ENCODE data around the gene DKC1. TPM values are rescaled to one million over a fixed set of nuclear protein-coding genes. Genes with fewer than 3 reads are reported as not detected.

Gene DKC1
- total RNA-seq, 2 donors from 2014 or later: 112 to 120 TPM

DNA sequence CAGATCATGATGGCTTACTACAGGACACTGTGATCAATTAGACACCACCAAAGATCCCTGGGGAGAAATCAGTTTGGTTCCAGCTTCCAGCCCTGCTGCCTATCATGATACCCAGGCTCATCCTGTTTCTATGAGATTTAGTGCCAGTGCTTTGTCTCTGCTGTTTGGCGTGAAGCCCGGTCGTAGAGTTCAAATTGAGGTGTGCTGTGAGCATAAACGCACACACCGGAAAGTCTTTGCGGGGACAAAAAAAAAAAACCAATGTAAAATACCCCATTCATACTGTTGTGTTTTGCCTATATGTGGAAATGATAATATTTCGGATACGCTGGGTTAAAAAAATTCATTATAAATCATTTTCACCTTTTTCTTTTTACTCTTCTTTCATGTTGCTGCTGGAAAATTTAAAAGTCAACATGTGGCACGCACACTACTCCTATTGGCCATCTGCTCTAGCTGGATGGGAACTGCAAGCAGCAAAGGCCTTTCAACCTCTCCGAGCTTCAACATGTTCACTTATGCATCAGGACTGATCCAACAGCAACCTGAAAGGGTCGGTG is 607 bp upstream of the DKC1 start:
- peak overlapping the region; percentile 79 to 92 for H3K27ac Mint-ChIP-seq
- ATAC-seq: no peak
- no peaks in the 10 kb centered on the region for H3K9me3 Mint-ChIP-seq
- DNase-seq (ENCODE audit: low spot score in 2 of 2): no peak
- peaks cover 17 to 21% of the 10 kb centered on the region in 2 donors for H3K36me3 Mint-ChIP-seq

DNA sequence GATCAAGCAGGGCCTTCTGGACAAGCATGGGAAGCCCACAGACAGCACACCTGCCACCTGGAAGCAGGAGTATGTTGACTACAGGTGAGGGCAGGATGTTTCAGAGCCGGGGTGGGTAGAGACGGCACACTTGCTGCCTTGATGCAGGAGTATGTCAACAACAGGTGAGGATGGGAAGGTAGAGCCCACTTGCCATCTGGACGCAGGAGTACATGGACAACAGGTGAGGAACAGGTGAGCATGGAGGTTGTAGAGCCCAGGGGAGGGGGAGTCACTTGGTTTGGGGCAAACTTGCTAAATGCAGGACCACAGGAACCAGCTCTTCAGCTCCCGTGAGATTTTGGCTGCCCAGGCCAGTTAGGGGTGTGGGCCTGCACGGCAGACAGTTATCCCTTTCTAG is 12.0 kb downstream of the DKC1 start:
- ATAC-seq (no peak), DNase-seq (ENCODE audit: low spot score in 2 of 2) (no peak)
- Mint-ChIP-seq H3K9me3 (no peaks in the 10 kb centered on the region), H3K27ac (peak overlapping the region; percentile 80), H3K36me3 (peaks cover 8 to 30% of the 10 kb centered on the region in 2 donors)

GRCh38 chrX:154775419-154776349 is 13.0 kb downstream of the DKC1 start:
- peaks cover 8 to 30% of the 10 kb centered on the region in 2 donors for H3K36me3 Mint-ChIP-seq
- DNase-seq (ENCODE audit: low spot score in 2 of 2) (no peak), ATAC-seq (peak; percentile 65 to 67)
- no peaks in the 10 kb centered on the region for H3K9me3 Mint-ChIP-seq
- H3K27ac Mint-ChIP-seq: peak overlapping the region in 1 of 2 donors; percentile 33

- Mint-ChIP-seq H3K27ac (peak overlapping the region in 1 of 2 donors; percentile 33), H3K36me3 (peaks cover 8 to 25% of the 10 kb centered on the region in 2 donors), H3K9me3 (no peaks in the 10 kb centered on the region)
- ATAC-seq: no peak
- DNase-seq (ENCODE audit: low spot score in 2 of 2): no peak
These were observed 14.1 kb downstream of the DKC1 start for GRCh38 chrX:154776753-154777152.

- no peak overlapping the region for H3K27ac Mint-ChIP-seq
- ATAC-seq: no peak
These were observed 16.6 kb downstream of the DKC1 start for GRCh38 chrX:154779261-154779660.

DNA sequence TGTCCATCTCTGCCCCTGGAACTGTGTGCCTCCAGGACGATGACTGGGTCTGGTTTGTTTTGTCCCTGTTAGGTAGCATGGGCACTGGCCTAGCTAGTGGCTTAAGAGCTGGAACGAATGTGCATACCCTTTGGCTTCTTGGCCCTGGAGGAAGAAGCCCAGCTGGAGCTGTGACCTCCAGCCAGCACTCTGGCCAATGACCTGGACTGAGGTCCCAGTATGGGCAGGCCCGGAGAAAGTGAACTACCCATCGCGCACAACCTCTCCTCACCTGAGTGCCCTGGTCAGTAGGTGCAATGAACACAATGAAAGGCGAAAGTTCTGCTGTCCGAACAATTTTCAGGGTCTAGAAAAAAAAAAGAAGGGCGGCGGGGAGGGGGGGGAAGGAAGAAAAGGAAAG is 18.3 kb downstream of the DKC1 start:
- Mint-ChIP-seq H3K9me3 (no peaks in the 10 kb centered on the region), H3K27ac (peak overlapping the region in 1 of 2 donors; percentile 44), H3K36me3 (peaks cover 0 to 9% of the 10 kb centered on the region in 2 donors)
- DNase-seq (ENCODE audit: low spot score in 2 of 2) (no peak), ATAC-seq (no peak)

More at GRCh38 chrX:154779261-154779660, 16.6 kb downstream of the DKC1 start:
- DNase-seq (ENCODE audit: low spot score in 2 of 2): no peak
- Mint-ChIP-seq H3K9me3 (no peaks in the 10 kb centered on the region), H3K36me3 (peaks cover 4 to 14% of the 10 kb centered on the region in 2 donors)

GRCh38 chrX:154784149-154784995 is 21.7 kb downstream of the DKC1 start:
- DNase-seq (ENCODE audit: low spot score in 2 of 2): no peak
- ATAC-seq: no peak
- H3K36me3 Mint-ChIP-seq: no peaks in the 10 kb centered on the region
- H3K27ac Mint-ChIP-seq: no peak overlapping the region
- H3K9me3 Mint-ChIP-seq: no peaks in the 10 kb centered on the region

- no peak for ATAC-seq
These were observed 23.1 kb downstream of the DKC1 start for GRCh38 chrX:154785716-154786115.

DNA sequence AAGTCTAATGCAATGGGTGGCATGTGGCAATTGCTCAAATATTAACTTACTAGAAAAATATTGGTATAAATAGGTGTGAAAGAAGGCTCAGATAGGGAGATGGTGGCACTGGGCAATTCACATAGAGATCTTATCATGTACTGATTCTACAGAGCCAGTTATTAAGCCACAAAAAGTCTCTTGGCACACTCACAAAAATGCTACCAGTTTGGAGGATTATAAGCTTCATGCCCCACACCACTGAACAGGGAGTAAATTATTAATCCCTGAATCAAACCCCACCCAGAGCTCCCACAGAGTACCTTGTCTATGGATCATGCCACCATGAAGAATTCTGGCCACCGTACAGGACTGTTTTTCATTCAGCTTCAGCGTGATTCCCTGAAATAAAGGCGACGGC is 28.8 kb downstream of the DKC1 start:
- no peaks in the 10 kb centered on the region for H3K9me3 Mint-ChIP-seq
- DNase-seq (ENCODE audit: low spot score in 2 of 2): no peak
- no peaks in the 10 kb centered on the region for H3K36me3 Mint-ChIP-seq
- no peak for ATAC-seq
- H3K27ac Mint-ChIP-seq: no peak overlapping the region

More at GRCh38 chrX:154785716-154786115, 23.1 kb downstream of the DKC1 start:
- DNase-seq (ENCODE audit: low spot score in 2 of 2): no peak
- H3K27ac Mint-ChIP-seq: no peak overlapping the region
- H3K36me3 Mint-ChIP-seq: no peaks in the 10 kb centered on the region
- no peaks in the 10 kb centered on the region for H3K9me3 Mint-ChIP-seq

DNA sequence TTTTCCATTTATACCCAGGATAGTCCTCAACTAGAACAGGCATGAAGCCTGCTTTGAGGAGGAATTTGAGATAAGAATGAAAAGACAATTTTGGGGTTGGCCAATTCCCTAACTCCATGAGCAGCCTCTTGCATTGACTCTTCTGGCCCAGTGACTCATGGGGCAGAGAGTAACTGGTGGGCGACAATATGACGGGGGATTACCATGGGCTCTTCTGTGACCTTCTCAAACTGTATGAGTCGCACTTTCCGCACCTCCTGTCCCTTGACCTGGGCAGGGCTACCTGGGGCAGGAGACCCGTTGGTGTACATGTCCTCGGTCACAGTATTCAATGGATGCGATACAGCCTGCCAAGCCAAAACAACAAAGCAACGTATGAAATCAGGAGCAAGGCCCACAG is 29.3 kb downstream of the DKC1 start:
- H3K27ac Mint-ChIP-seq: no peak overlapping the region
- ATAC-seq (peak in 1 of 2 donors; percentile 66), DNase-seq (ENCODE audit: low spot score in 2 of 2) (no peak)
- peaks cover 0 to 5% of the 10 kb centered on the region in 2 donors for H3K36me3 Mint-ChIP-seq
- no peaks in the 10 kb centered on the region for H3K9me3 Mint-ChIP-seq

- Mint-ChIP-seq H3K9me3 (no peaks in the 10 kb centered on the region), H3K27ac (no peak overlapping the region), H3K36me3 (peaks cover 0 to 5% of the 10 kb centered on the region in 2 donors)
- ATAC-seq (no peak), DNase-seq (ENCODE audit: low spot score in 2 of 2) (no peak)
These were observed 30.6 kb downstream of the DKC1 start for GRCh38 chrX:154793084-154793795.

DNA sequence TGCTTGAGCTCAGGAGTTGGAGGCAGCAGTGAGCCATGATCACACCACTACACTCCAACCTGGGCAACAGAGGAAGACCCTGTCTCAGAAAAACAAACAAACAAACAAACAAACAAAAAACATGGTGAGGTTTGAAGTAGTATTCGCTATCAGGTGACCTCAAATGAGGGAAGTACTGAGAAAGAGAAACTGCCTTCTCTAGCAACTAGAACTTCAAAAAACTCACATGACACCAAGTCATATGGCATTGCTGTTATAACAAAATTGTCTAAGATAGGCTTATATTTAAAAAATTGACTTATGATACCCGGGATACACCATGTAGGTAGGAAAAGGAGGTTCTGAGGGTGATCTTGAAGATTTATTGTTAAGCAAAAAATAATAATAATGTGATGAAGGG is 32.4 kb downstream of the DKC1 start:
- ATAC-seq (no peak), DNase-seq (ENCODE audit: low spot score in 2 of 2) (no peak)
- Mint-ChIP-seq H3K36me3 (peaks cover 0 to 5% of the 10 kb centered on the region in 2 donors), H3K27ac (no peak overlapping the region), H3K9me3 (no peaks in the 10 kb centered on the region)

DNA sequence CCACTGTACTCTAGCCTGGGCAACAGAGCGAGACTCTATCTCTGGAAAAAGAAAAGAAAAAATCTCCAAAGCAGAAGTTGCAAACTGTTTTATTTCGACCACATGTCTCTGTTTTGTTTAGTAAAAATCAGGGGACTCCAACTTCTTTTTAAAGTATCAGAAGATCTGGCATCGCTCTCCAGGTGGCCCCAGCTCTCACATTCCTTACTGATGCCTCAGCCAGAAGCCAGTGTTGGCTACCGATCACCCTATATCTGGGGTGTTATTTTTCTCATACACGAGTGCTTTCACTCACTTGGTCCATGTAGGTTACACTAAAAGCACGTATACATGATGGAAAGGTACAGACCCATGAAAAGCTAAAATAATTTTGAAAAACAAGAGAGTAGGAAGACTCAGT is 34.3 kb downstream of the DKC1 start:
- ATAC-seq (no peak), DNase-seq (ENCODE audit: low spot score in 2 of 2) (no peak)
- Mint-ChIP-seq H3K9me3 (no peaks in the 10 kb centered on the region), H3K36me3 (peaks cover 0 to 5% of the 10 kb centered on the region in 2 donors), H3K27ac (no peak overlapping the region)

- ATAC-seq (no peak), DNase-seq (ENCODE audit: low spot score in 2 of 2) (no peak)
- H3K27ac Mint-ChIP-seq: peak overlapping the region; percentile 88 to 95
- H3K36me3 Mint-ChIP-seq: peaks cover 0 to 5% of the 10 kb centered on the region in 2 donors
- H3K9me3 Mint-ChIP-seq: no peaks in the 10 kb centered on the region
These were observed 37.1 kb downstream of the DKC1 start for GRCh38 chrX:154799556-154800348.

- DNase-seq (ENCODE audit: low spot score in 2 of 2): no peak
- Mint-ChIP-seq H3K27ac (no peak overlapping the region), H3K9me3 (no peaks in the 10 kb centered on the region), H3K36me3 (peaks cover 0 to 5% of the 10 kb centered on the region in 2 donors)
- no peak for ATAC-seq
These were observed 38.0 kb downstream of the DKC1 start for GRCh38 chrX:154800478-154801210.
